Right lobe of liver (tissue), 4 donors: Measurements from ENCODE around the gene FKBP1A.

ENCODE experiments used
- POLR2A ChIP-seq: fragments of 450-650 bp; IDR thresholded peaks from one replicate; pipeline ENCODE4 v1.6.1; 2017; ENCODE audit warnings: antibody characterized with exemption, mild to moderate bottlenecking
- TF ChIP-seq, protein P1 (sequence below), 4 donors: fragments of 200-600 bp in 3 of 4; fragments of 450-650 bp in 1 of 4; IDR thresholded peaks; one replicate each; pipeline versions ENCODE4 v1.5.1 to v1.8.0; 2016 to 2022; ENCODE audit warnings: antibody characterized with exemption in 4 of 4, mild to moderate bottlenecking in 2 of 4
- donor health status: DM: no; HTN: no; CAD: no.
- donor health status: DM: no; HTN: no; CAD: no.
- donor health status: DM: no; HTN: yes; CAD: no.

- TF ChIP-seq, protein P1, sequence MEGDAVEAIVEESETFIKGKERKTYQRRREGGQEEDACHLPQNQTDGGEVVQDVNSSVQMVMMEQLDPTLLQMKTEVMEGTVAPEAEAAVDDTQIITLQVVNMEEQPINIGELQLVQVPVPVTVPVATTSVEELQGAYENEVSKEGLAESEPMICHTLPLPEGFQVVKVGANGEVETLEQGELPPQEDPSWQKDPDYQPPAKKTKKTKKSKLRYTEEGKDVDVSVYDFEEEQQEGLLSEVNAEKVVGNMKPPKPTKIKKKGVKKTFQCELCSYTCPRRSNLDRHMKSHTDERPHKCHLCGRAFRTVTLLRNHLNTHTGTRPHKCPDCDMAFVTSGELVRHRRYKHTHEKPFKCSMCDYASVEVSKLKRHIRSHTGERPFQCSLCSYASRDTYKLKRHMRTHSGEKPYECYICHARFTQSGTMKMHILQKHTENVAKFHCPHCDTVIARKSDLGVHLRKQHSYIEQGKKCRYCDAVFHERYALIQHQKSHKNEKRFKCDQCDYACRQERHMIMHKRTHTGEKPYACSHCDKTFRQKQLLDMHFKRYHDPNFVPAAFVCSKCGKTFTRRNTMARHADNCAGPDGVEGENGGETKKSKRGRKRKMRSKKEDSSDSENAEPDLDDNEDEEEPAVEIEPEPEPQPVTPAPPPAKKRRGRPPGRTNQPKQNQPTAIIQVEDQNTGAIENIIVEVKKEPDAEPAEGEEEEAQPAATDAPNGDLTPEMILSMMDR (IDR thresholded peaks at IDR 0.05), result no peak
- no peak for TF ChIP-seq POLR2A
These were observed 56.0 kb downstream of the FKBP1A start for GRCh38 chr20:1336699-1337367.
